K562 (cell line): Measurements from ENCODE around the gene PRKCB. TPM values are rescaled to one million over a fixed set of nuclear protein-coding genes. Genes with fewer than 3 reads are reported as not detected.

Source experiments
- ATAC-seq: fragments of 200-7000 bp; cut with Tn5 transposase; 3 replicates; pipeline ENCODE4 v1.9.1; 2020; ENCODE audit warnings: moderate library complexity
- BruUV-seq: library from RNA; stranded (reverse); fragments of 400-500 nt; replicated peaks from 2 replicates; lab custom pipeline; 2021; lab: Mats Ljungman, UMichigan
- CTCF ChIA-PET: fragments of 300-600 bp; formaldehyde crosslinking; extraction: SDS; loops from one replicate; lab custom pipeline; 2021; ENCODE audit warnings: low intra/inter-chr PET ratio; lab: Yijun Ruan, JAX
- POLR2A ChIA-PET: fragments of 300-600, 350-650 bp; sonication (Branson Sonifier 250); formaldehyde crosslinking; extraction: SDS; loops from one replicate; lab custom pipeline; 2021; ENCODE audit warnings: antibody characterized with exemption, inconsistent platforms; lab: Yijun Ruan, JAX
- DNase-seq, 4 experiments: peaks; one replicate each; pipeline versions ENCODE4 v3.0.0 to v3.0.0-alpha.2; 2011 to 2018; ENCODE audit warnings: low spot score in 3 of 4, mixed read lengths in 3 of 4; ENCODE audit errors: extremely low read depth in 1 of 4
- FAIRE-seq: peaks from 2 replicates; lab custom pipeline; 2011; peaks lifted over from hg19 to GRCh38; lab: Jason Lieb, UNC
- H2AFZ ChIP-seq: 2 replicates; pipeline ENCODE4 v1.6.0; 2011; ENCODE audit warnings: low read depth, low read length, control low read depth, inconsistent platforms
- H3K27ac ChIP-seq: fragments of 200-600 bp; 3 replicates; pipeline ENCODE4 v1.8.0; 2011; ENCODE audit warnings: low read depth, mild to moderate bottlenecking, control low read depth, inconsistent platforms, low read length, moderate library complexity, mixed read lengths; ENCODE audit errors: extremely low read depth
- H3K27me3 ChIP-seq, 2 experiments: fragments of 300-600 bp in 1 of 2; 2 replicates in 1 of 2; 3 replicates in 1 of 2; pipeline versions ENCODE4 v1.6.0 to v1.8.0; 2011; ENCODE audit warnings: inconsistent platforms in 2 of 2, low read length in 2 of 2, mild to moderate bottlenecking in 1 of 2, mixed read lengths in 1 of 2, moderate library complexity in 1 of 2; ENCODE audit not compliant: control insufficient read depth in 2 of 2, insufficient read depth in 2 of 2
- H3K36me3 ChIP-seq: fragments of 300-600 bp; 3 replicates; pipeline ENCODE4 v1.8.0; 2011; ENCODE audit warnings: mild to moderate bottlenecking, low read length, inconsistent platforms; ENCODE audit not compliant: control insufficient read depth, insufficient read depth
- H3K4me1 ChIP-seq, 2 experiments: fragments of 200-600 bp in 1 of 2; replicated peaks in 1 of 2; 2 replicates in 1 of 2; 3 replicates in 1 of 2; pipeline versions ENCODE4 v1.5.1 to v1.8.0; 2011; ENCODE audit warnings: inconsistent platforms in 2 of 2, low read length in 2 of 2, mild to moderate bottlenecking in 1 of 2, mixed read lengths in 1 of 2, moderate library complexity in 1 of 2; ENCODE audit not compliant: control insufficient read depth in 2 of 2, insufficient read depth in 2 of 2
- H3K4me2 ChIP-seq: 2 replicates; pipeline ENCODE4 v1.6.1; 2011; ENCODE audit warnings: low read length, control low read depth, inconsistent platforms, mixed read lengths; ENCODE audit not compliant: insufficient read depth
- H3K4me3 ChIP-seq: fragments of 200-600 bp; sonication (generic), shearing (Covaris generic); 2 replicates; pipeline ENCODE4 v1.5.1; 2016; ENCODE audit warnings: control low read depth, inconsistent platforms
- H3K79me2 ChIP-seq: fragments of 200-600 bp; 3 replicates; pipeline ENCODE4 v1.8.0; 2011; ENCODE audit warnings: low read length, inconsistent platforms; ENCODE audit not compliant: control insufficient read depth, insufficient read depth
- H3K9ac ChIP-seq, 2 experiments: 2 replicates each; pipeline versions ENCODE4 v1.6.0 to v1.6.1; 2011; ENCODE audit warnings: low read depth in 2 of 2, low read length in 2 of 2, control low read depth in 1 of 2, inconsistent platforms in 1 of 2, mild to moderate bottlenecking in 1 of 2, mixed read lengths in 1 of 2; ENCODE audit not compliant: insufficient read depth in 1 of 2
- H3K9me1 ChIP-seq: one replicate; pipeline ENCODE4 v1.6.0; 2011; ENCODE audit warnings: inconsistent platforms, mild to moderate bottlenecking, low read length, moderate library complexity; ENCODE audit not compliant: control insufficient read depth, insufficient read depth
- H3K9me3 ChIP-seq: replicated peaks from 2 replicates; pipeline ENCODE4 v1.5.1; 2011; ENCODE audit warnings: low read depth, low read length, inconsistent platforms; ENCODE audit not compliant: control insufficient read depth, insufficient read depth
- H4K20me1 ChIP-seq: replicated peaks from 2 replicates; pipeline ENCODE4 v1.6.1; 2011; ENCODE audit warnings: low read length, inconsistent platforms, mixed read lengths; ENCODE audit not compliant: control insufficient read depth, insufficient read depth
- EHMT2 ChIP-seq: fragments of 450-650 bp; IDR thresholded peaks from 2 replicates; pipeline ENCODE4 v1.6.1; 2018; ENCODE audit warnings: antibody characterized with exemption
- HMBOX1 ChIP-seq: sonication (generic); IDR thresholded peaks from 2 replicates; pipeline ENCODE4 v1.6.1; 2016
- HNRNPLL ChIP-seq: fragments of 200-400 bp; formaldehyde crosslinking; IDR thresholded peaks from 2 replicates; pipeline ENCODE4 v1.6.1; 2017; ENCODE audit warnings: low read length, low read depth, mild to moderate bottlenecking; ENCODE audit not compliant: poor library complexity, severe bottlenecking
- KDM1A ChIP-seq, 2 experiments: fragments of 450-650 bp; IDR thresholded peaks; 2 replicates each; pipeline ENCODE4 v1.6.1; 2016; ENCODE audit warnings: mild to moderate bottlenecking in 2 of 2
- PML ChIP-seq: IDR thresholded peaks from 2 replicates; pipeline ENCODE4 v1.6.1; 2012; ENCODE audit warnings: low read length, inconsistent platforms
- SUPT5H ChIP-seq: fragments of 450-650 bp; IDR thresholded peaks from 2 replicates; pipeline ENCODE4 v1.6.1; 2016
- ZNF143 ChIP-seq: sonication (generic); formaldehyde crosslinking; IDR thresholded peaks from 2 replicates; pipeline ENCODE4 v1.9.0; 2022; ENCODE audit warnings: mild to moderate bottlenecking, missing genetic modification reagents
- WGBS: fragments of 100-300 bp; shearing (Covaris generic); methylation state at CpG from one replicate; pipeline ENCODE4 v1.1.6; 2016; ENCODE audit warnings: low coverage, mixed read lengths; ENCODE audit not compliant: insufficient coverage; ENCODE audit errors: missing lambda C conversion rate; 5-methylcytosine and 5-hydroxymethylcytosine counted together
- in situ Hi-C: fragments of 300-500 bp; cut with MboI; formaldehyde crosslinking; loops from 4 replicates; pipeline ENCODE4 v1.15.0; 2018; ENCODE audit warnings: inconsistent platforms, mixed read lengths
- intact Hi-C: fragments of 100-400 bp; cut with micrococcal nuclease; formaldehyde crosslinking; loops from 2 replicates; pipeline ENCODE4 v1.14.2; 2022
- polyA plus RNA-seq, 8 experiments: library from polyadenylated mRNA; depleted of rRNA in 4 of 8; stranded (reverse) in 5 of 8; unstranded in 3 of 8; fragments of >200 nt; fragmentation: Nextera tagmentation in 2 of 8; fragmentation: Illumina TruSeq in 1 of 8; extraction: Ambion mirVana in 2 of 8; extraction: Trizol in 1 of 8; gene quantifications; 2 replicates each; pipeline versions ENCODE4 v1.2.1 to v1.2.3, GENCODE V29; 2011 to 2014; ENCODE audit warnings: inconsistent platforms in 1 of 8, missing spikeins in 1 of 8
- total RNA-seq, 7 experiments: library from RNA; depleted of rRNA in 6 of 7; stranded (reverse); fragments of >200 nt in 6 of 7; fragmentation: Illumina TruSeq in 2 of 7; extraction: Trizol in 2 of 7; gene quantifications; 2 replicates each; pipeline versions ENCODE4 v1.2.1 to v1.2.3, GENCODE V29; 2011 to 2021; ENCODE audit warnings: low replicate concordance in 1 of 7

PRKCB gene
- total and polyA plus RNA-seq, 9 of the 15 experiments (the other 6 are each of a cell fraction or from before 2014, with no cell fraction given) = 49.9 to 276 (median 148) TPM

- H3K4me2 ChIP-seq = no peak overlapping the region
Measured at GRCh38 chr16:23896832-23897821, 61.3 kb downstream of the PRKCB start.

More at GRCh38 chr16:23896832-23897821, 61.3 kb downstream of the PRKCB start:
- Histone ChIP-seq H3K9me3 (no peaks in the 10 kb centered on the region), H3K36me3 (peaks cover 56% of the 10 kb centered on the region), H3K27ac (peak overlapping the region; percentile 37; the same call in 2 of the 3 replicates), H3K9ac (no peak overlapping the region), H3K4me3 (no peak overlapping the region), H3K9me1 (peaks cover 3% of the 10 kb centered on the region), H4K20me1 (no peaks in the 10 kb centered on the region; the same call in 1 of the 2 replicates), H3K27me3 (no peaks in the 10 kb centered on the region), H2AFZ (no peak overlapping the region), H3K4me1 (peaks cover 7 to 49% of the 10 kb centered on the region in 2 experiments; a peak in 4 of 5 replicates), H3K79me2 (peaks cover 92% of the 10 kb centered on the region)
- in situ Hi-C loops = no loop called here
- ChIA-PET POLR2A (interaction anchor here (0.8 to 1.6 kb wide), 4 partner anchors 13 to 18 kb away, joined by 3 to 7 read pairs (median 4); no protein-coding TSS in a partner anchor), CTCF (no interaction called here)
- no peak for DNase-seq
- ATAC-seq = no peak
- no TSS peak for BruUV-seq
- intact Hi-C loops = no loop called here
- TF ChIP-seq HNRNPLL = peak; percentile 76
- peak; percentile 52 to 60; a peak in 3 of 4 replicates for TF ChIP-seq KDM1A (IDR thresholded peaks at IDR 0.05)
- no peak for TF ChIP-seq PML
- 0 out of 2 replicates have a peak, but pooled peaks have one; percentile 44 for TF ChIP-seq HMBOX1
- TF ChIP-seq SUPT5H = peak; percentile 57; the same call in 1 of the 2 replicates
- no peak for TF ChIP-seq ZNF143 (CRISPR knock-in tag)
- TF ChIP-seq EHMT2 = peak; percentile 77; the same call in 1 of the 2 replicates
- FAIRE-seq = no peak
- WGBS = 46% methylated on average over 6 of the region's 6 CpGs
